ENCODE results near the gene PYDC2. TPM values are rescaled to one million over a fixed set of nuclear protein-coding genes. Genes with fewer than 3 reads are reported as not detected.

Gene PYDC2
- total and polyA plus RNA-seq, 10 of the 15 experiments (the other 5 are each of a cell fraction or from before 2014, with no cell fraction given) = not detected

DNA sequence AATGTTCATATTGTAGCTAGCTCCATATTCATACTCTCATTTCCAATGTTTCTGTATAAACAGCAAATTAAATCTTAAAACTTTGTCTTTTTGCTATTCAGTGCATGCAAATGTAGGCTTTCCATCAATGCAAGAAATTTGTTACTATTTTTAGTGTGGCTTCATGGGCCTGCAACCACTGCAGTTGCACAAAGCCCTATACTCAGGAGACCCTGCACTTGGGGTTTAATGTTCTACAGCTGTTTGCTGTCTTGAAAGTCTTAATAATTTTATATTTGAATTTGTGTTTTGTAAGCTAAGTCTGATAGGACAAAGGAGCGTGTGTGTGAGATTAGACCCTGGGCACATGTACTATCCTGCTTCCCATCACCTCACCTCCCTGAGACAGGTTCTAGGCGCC, 9.6 kb downstream of the PYDC2 start:
- Histone ChIP-seq H4K20me1 (ENCODE audit: control insufficient read depth, insufficient read depth) (no peaks in the 10 kb centered on the region), H3K36me3 (ENCODE audit: control insufficient read depth in 2 of 2, insufficient read depth in 2 of 2, low read length in 1 of 2) (no peaks in the 10 kb centered on the region), H3K9me3 (replicated peaks; ENCODE audit: control insufficient read depth, insufficient read depth, low read length) (no peaks in the 10 kb centered on the region), H3K4me2 (ENCODE audit: control insufficient read depth, insufficient read depth) (no peak overlapping the region), H3K79me2 (ENCODE audit: control insufficient read depth, insufficient read depth, low read length) (no peaks in the 10 kb centered on the region), H3K27me3 (replicated peaks in 1 of 2; ENCODE audit: control insufficient read depth in 2 of 2, insufficient read depth in 2 of 2, low read length in 1 of 2) (no peaks in the 10 kb centered on the region), H2AFZ (ENCODE audit: control insufficient read depth, low read depth, low read length) (no peak overlapping the region), H3K4me3 (no peak overlapping the region), H3K27ac (ENCODE audit: control insufficient read depth, insufficient read depth) (no peak overlapping the region), H3K9ac (ENCODE audit: control insufficient read depth, insufficient read depth, low read length) (no peak overlapping the region), H3K4me1 (ENCODE audit: control insufficient read depth, insufficient read depth, low read length) (no peaks in the 10 kb centered on the region)
- ATAC-seq (no peak), FAIRE-seq (no peak), DNase-seq (ENCODE audit: low read depth, low spot score) (no peak)
- TF ChIP-seq SMAD1 (IDR thresholded peaks at IDR 0.05; ENCODE audit: low read depth, partially characterized antibody) = no peak
- no peak for TF ChIP-seq NFYB (IDR thresholded peaks at IDR 0.05; ENCODE audit: insufficient read depth, low read depth, low read length)
- TF ChIP-seq STAT3 (IDR thresholded peaks at IDR 0.05; ENCODE audit: low read depth, low read length) = no peak
- TF ChIP-seq, protein P1, sequence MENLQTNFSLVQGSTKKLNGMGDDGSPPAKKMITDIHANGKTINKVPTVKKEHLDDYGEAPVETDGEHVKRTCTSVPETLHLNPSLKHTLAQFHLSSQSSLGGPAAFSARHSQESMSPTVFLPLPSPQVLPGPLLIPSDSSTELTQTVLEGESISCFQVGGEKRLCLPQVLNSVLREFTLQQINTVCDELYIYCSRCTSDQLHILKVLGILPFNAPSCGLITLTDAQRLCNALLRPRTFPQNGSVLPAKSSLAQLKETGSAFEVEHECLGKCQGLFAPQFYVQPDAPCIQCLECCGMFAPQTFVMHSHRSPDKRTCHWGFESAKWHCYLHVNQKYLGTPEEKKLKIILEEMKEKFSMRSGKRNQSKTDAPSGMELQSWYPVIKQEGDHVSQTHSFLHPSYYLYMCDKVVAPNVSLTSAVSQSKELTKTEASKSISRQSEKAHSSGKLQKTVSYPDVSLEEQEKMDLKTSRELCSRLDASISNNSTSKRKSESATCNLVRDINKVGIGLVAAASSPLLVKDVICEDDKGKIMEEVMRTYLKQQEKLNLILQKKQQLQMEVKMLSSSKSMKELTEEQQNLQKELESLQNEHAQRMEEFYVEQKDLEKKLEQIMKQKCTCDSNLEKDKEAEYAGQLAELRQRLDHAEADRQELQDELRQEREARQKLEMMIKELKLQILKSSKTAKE (IDR thresholded peaks at IDR 0.05; ENCODE audit: low read depth, poor library complexity, severe bottlenecking) = no peak
- TF ChIP-seq EED (IDR thresholded peaks at IDR 0.05; ENCODE audit: low read depth) = no peak
- TF ChIP-seq TCF3 (IDR thresholded peaks at IDR 0.05; ENCODE audit: borderline replicate concordance, insufficient read depth, low read depth, low read length) = no peak
- no peak for TF ChIP-seq TBL1XR1 (IDR thresholded peaks at IDR 0.05; ENCODE audit: low read depth, low read length)
- TF ChIP-seq ZNF274 (IDR thresholded peaks at IDR 0.05; ENCODE audit: insufficient read depth, insufficient read length) = no peak
- TF ChIP-seq BACH1 (IDR thresholded peaks at IDR 0.05; ENCODE audit: borderline replicate concordance) = no peak
- no peak for TF ChIP-seq RFX5 (IDR thresholded peaks at IDR 0.05; ENCODE audit: low read depth, low read length)
- TF ChIP-seq, protein P2, sequence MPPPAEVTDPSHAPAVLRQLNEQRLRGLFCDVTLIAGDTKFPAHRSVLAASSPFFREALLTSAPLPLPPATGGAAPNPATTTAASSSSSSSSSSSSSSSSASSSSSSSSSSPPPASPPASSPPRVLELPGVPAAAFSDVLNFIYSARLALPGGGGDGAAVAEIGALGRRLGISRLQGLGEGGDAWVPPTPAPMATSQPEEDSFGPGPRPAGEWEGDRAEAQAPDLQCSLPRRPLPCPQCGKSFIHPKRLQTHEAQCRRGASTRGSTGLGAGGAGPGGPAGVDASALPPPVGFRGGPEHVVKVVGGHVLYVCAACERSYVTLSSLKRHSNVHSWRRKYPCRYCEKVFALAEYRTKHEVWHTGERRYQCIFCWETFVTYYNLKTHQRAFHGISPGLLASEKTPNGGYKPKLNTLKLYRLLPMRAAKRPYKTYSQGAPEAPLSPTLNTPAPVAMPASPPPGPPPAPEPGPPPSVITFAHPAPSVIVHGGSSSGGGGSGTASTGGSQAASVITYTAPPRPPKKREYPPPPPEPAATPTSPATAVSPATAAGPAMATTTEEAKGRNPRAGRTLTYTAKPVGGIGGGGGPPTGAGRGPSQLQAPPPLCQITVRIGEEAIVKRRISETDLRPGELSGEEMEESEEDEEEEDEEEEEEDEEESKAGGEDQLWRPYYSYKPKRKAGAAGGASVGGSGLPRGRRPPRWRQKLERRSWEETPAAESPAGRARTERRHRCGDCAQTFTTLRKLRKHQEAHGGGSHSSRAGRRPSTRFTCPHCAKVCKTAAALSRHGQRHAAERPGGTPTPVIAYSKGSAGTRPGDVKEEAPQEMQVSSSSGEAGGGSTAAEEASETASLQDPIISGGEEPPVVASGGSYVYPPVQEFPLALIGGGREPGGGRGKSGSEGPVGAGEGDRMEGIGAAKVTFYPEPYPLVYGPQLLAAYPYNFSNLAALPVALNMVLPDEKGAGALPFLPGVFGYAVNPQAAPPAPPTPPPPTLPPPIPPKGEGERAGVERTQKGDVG (CRISPR knock-in tag; IDR thresholded peaks at IDR 0.05) = no peak
- TF ChIP-seq POLR2AphosphoS5 (IDR thresholded peaks at IDR 0.05; ENCODE audit: low read length) = no peak
- TF ChIP-seq, protein P3, sequence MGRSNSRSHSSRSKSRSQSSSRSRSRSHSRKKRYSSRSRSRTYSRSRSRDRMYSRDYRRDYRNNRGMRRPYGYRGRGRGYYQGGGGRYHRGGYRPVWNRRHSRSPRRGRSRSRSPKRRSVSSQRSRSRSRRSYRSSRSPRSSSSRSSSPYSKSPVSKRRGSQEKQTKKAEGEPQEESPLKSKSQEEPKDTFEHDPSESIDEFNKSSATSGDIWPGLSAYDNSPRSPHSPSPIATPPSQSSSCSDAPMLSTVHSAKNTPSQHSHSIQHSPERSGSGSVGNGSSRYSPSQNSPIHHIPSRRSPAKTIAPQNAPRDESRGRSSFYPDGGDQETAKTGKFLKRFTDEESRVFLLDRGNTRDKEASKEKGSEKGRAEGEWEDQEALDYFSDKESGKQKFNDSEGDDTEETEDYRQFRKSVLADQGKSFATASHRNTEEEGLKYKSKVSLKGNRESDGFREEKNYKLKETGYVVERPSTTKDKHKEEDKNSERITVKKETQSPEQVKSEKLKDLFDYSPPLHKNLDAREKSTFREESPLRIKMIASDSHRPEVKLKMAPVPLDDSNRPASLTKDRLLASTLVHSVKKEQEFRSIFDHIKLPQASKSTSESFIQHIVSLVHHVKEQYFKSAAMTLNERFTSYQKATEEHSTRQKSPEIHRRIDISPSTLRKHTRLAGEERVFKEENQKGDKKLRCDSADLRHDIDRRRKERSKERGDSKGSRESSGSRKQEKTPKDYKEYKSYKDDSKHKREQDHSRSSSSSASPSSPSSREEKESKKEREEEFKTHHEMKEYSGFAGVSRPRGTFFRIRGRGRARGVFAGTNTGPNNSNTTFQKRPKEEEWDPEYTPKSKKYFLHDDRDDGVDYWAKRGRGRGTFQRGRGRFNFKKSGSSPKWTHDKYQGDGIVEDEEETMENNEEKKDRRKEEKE (IDR thresholded peaks at IDR 0.05) = no peak
- ChIA-PET POLR2A (no interaction called here), RAD21 (ENCODE audit: unreplicated experiment) (no interaction called here), SMC1A (ENCODE audit: uncharacterized antibody, unreplicated experiment) (no interaction called here), CTCF (interaction anchor here (1.1 kb wide), 1 partner anchor 18 kb away, joined by 3 read pairs; no protein-coding TSS in a partner anchor)
- intact Hi-C loops (cut with micrococcal nuclease; ENCODE audit: unreplicated experiment) (no loop called here), in situ Hi-C loops (cut with MboI) (no loop called here)
- WGBS (ENCODE audit: insufficient coverage, insufficient replicate concordance, low lambda C conversion rate, missing lambda C conversion rate) = 16% methylated on average over 2 of the region's 2 CpGs
- BruUV-seq (replicated peaks) = no TSS peak

Measured in GM12878 (cell line).